ENCODE data around the gene SMIM36.

SMIM36 gene

GRCh38 chr17:55454906-55455474 is 56.3 kb downstream of the SMIM36 start:
- DNase-seq (ENCODE audit: low spot score): no peak
- TF ChIP-seq CTCF (IDR thresholded peaks at IDR 0.05): no peak
- Histone ChIP-seq H3K4me3 (no peak overlapping the region), H3K27ac (no peak overlapping the region)

GRCh38 chr17:55453839-55454557 is 57.3 kb downstream of the SMIM36 start:
- DNase-seq (ENCODE audit: low spot score): no peak
- H3K4me3 ChIP-seq: no peak overlapping the region
- TF ChIP-seq CTCF (IDR thresholded peaks at IDR 0.05): no peak
- no peak overlapping the region for H3K27ac ChIP-seq

GRCh38 chr17:55452139-55452790 is 59.0 kb downstream of the SMIM36 start:
- no peak for DNase-seq (ENCODE audit: low spot score)
- Histone ChIP-seq H3K4me3 (no peak overlapping the region), H3K27ac (peak overlapping the region in 1 of 2 donors; percentile 37)
- no peak for TF ChIP-seq CTCF (IDR thresholded peaks at IDR 0.05)

- no peak for DNase-seq (ENCODE audit: low spot score)
- TF ChIP-seq CTCF (IDR thresholded peaks at IDR 0.05): no peak
- Histone ChIP-seq H3K4me3 (no peak overlapping the region), H3K27ac (no peak overlapping the region)
Observed at GRCh38 chr17:55451758-55452138, 59.5 kb downstream of the SMIM36 start.

GRCh38 chr17:55451203-55451641 is 60.0 kb downstream of the SMIM36 start:
- no peak for DNase-seq (ENCODE audit: low spot score)
- no peak for TF ChIP-seq CTCF (IDR thresholded peaks at IDR 0.05)
- Histone ChIP-seq H3K4me3 (no peak overlapping the region), H3K27ac (no peak overlapping the region)

- H3K27ac ChIP-seq: no peak overlapping the region
- H3K4me3 ChIP-seq: no peak overlapping the region
- DNase-seq (ENCODE audit: low spot score): no peak
- no peak for TF ChIP-seq CTCF (IDR thresholded peaks at IDR 0.05)
Observed at GRCh38 chr17:55450232-55450825, 60.9 kb downstream of the SMIM36 start.
